Pancreas (tissue), 10 donors: ENCODE measurements around the gene FRYL. TPM values are rescaled to one million over a fixed set of nuclear protein-coding genes. Genes with fewer than 3 reads are reported as not detected.

Experiments
- ATAC-seq, 4 donors: fragments of 200-7000 bp; cut with Tn5 transposase; one replicate each; pipeline versions ENCODE4 v1.8.0 to v1.9.1; 2020; ENCODE audit warnings: mild to moderate bottlenecking in 4 of 4, moderate library complexity in 4 of 4
- DNase-seq, 6 donors: peaks; one replicate each; pipeline ENCODE4 v3.0.0-alpha.2; 2020
- FAIRE-seq: peaks from 2 replicates; lab custom pipeline; 2012; peaks lifted over from hg19 to GRCh38; lab: Jason Lieb, UNC
- H3K27ac ChIP-seq, 4 donors: fragments of 200-600 bp; sonication (generic); 1 replicate in 3 of 4; 2 replicates in 1 of 4; pipeline versions ENCODE4 v1.5.0 to v1.8.0; 2020
- H3K27me3 ChIP-seq, 4 donors: fragments of 200-600 bp; one replicate each; pipeline ENCODE4 v1.8.0; 2021
- H3K36me3 ChIP-seq, 3 donors: fragments of 200-600 bp; sonication (generic) in 1 of 3; one replicate each; pipeline versions ENCODE4 v1.5.0 to v1.8.0; 2020 to 2021
- H3K4me1 ChIP-seq, 3 donors: fragments of 200-600 bp; one replicate each; pipeline ENCODE4 v1.8.0; 2021
- H3K4me3 ChIP-seq, 4 donors: fragments of 200-600 bp; sonication (generic) in 2 of 4; one replicate each; pipeline versions ENCODE4 v1.5.0 to v1.8.0; 2020 to 2021
- H3K9me3 ChIP-seq, 4 donors: fragments of 200-600 bp; one replicate each; pipeline ENCODE4 v1.8.0; 2021
- CTCF ChIP-seq, 4 donors: fragments of 200-600 bp; sonication (generic) in 3 of 4; IDR thresholded peaks; one replicate each; pipeline versions ENCODE4 v1.5.0 to v1.8.0; 2021; ENCODE audit warnings: antibody characterized with exemption in 4 of 4
- WGBS, 2 donors: extraction: QIAGEN DNeasy Blood & Tissue Kit; methylation state at CpG; one replicate each; pipeline ENCODE4 v1.1.7; 2013; 5-methylcytosine and 5-hydroxymethylcytosine counted together
- intact Hi-C, 3 donors: fragments of 100-400 bp; cut with DNase I; formaldehyde crosslinking; loops; one replicate each; pipeline versions ENCODE4 v1.11.1 to v1.14.2; 2022
- polyA plus RNA-seq, 2 donors: library from polyadenylated mRNA; stranded (reverse); fragments of 200-250 nt; gene quantifications; one replicate each; pipeline ENCODE4 v1.2.3, GENCODE V29; 2013
- total RNA-seq, 6 donors: library from RNA; stranded (reverse); fragmentation: NEBNext Ultra II Directional in 4 of 6; extraction: Animal tissue kit (Norgen Biotek cat#: 25700) in 4 of 6; gene quantifications; one replicate each; pipeline versions ENCODE4 v1.2.1 to v1.2.4, GENCODE V29; 2021 to 2023
- donor health status: healthy with polysubstance abuse.
- donor health status: DM: no; HTN: no; CAD: no; lungs with moderate emphysema.
- donor health status: DM: no; HTN: no; CAD: no.
- donor health status: control.
- donor health status: control.
- donor health status: Bipolar disorder and iron deficiency.
- donor health status: DM: yes; HTN: yes; CAD: no.
- donor health status: DM: no; HTN: no; CAD: no.
- donor health status: DM: no; HTN: no; CAD: no.
- donor health status: DM: yes; HTN: yes; CAD: no.

FRYL gene
- total and polyA plus RNA-seq, 8 donors: 9.1 to 38.7 (median 20.7) TPM

- H3K4me3 ChIP-seq: no peak overlapping the region
- no peaks in the 10 kb centered on the region for H3K36me3 ChIP-seq
- ATAC-seq (no peak), DNase-seq (no peak), FAIRE-seq (no peak)
- no peak overlapping the region for H3K27ac ChIP-seq
- peaks cover 0 to 8% (median 7%) of the 10 kb centered on the region in 3 donors for H3K4me1 ChIP-seq
- intact Hi-C loops: no loop called here
- WGBS, 2 donors: 8 to 9% methylated on average over 2 of the region's 2 CpGs
- H3K27me3 ChIP-seq: no peaks in the 10 kb centered on the region
- no peaks in the 10 kb centered on the region for H3K9me3 ChIP-seq
- TF ChIP-seq CTCF (IDR thresholded peaks at IDR 0.05): no peak
These were observed 144.1 kb downstream of the FRYL start for GRCh38 chr4:48635980-48636379.

- H3K9me3 ChIP-seq: no peaks in the 10 kb centered on the region
- TF ChIP-seq CTCF (IDR thresholded peaks at IDR 0.05): no peak
- ATAC-seq (peak in 3 of 4 donors; percentile 45 to 47 (median 46)), FAIRE-seq (no peak), DNase-seq (no peak)
- H3K4me1 ChIP-seq: peaks cover 0 to 8% (median 7%) of the 10 kb centered on the region in 3 donors
- no peaks in the 10 kb centered on the region for H3K27me3 ChIP-seq
- intact Hi-C loops: no loop called here
- no peak overlapping the region for H3K4me3 ChIP-seq
- 86 to 90% methylated on average over 3 of the region's 3 CpGs for WGBS, 2 donors
- no peak overlapping the region for H3K27ac ChIP-seq
- no peaks in the 10 kb centered on the region for H3K36me3 ChIP-seq
These were observed 144.8 kb downstream of the FRYL start for GRCh38 chr4:48635310-48635709.

GRCh38 chr4:48634688-48635308, 145.3 kb downstream of the FRYL start:
- FAIRE-seq (no peak), DNase-seq (no peak), ATAC-seq (no peak)
- WGBS, 2 donors: 82 to 83% methylated on average over 2 of the region's 2 CpGs
- Histone ChIP-seq H3K4me3 (no peak overlapping the region), H3K36me3 (no peaks in the 10 kb centered on the region), H3K9me3 (no peaks in the 10 kb centered on the region), H3K27ac (no peak overlapping the region), H3K27me3 (no peaks in the 10 kb centered on the region), H3K4me1 (peaks cover 0 to 8% (median 7%) of the 10 kb centered on the region in 3 donors)
- intact Hi-C loops: no loop called here
- no peak for TF ChIP-seq CTCF (IDR thresholded peaks at IDR 0.05)

GRCh38 chr4:48633657-48634056, 146.4 kb downstream of the FRYL start:
- 98 to 100% methylated on average over 1 of the region's 1 CpG for WGBS, 2 donors
- no peaks in the 10 kb centered on the region for H3K27me3 ChIP-seq
- H3K27ac ChIP-seq: no peak overlapping the region
- DNase-seq: no peak
- peak; percentile 20 for FAIRE-seq
- intact Hi-C loops: no loop called here
- H3K9me3 ChIP-seq: no peaks in the 10 kb centered on the region
- ATAC-seq: no peak
- no peak for TF ChIP-seq CTCF (IDR thresholded peaks at IDR 0.05)
- peaks cover 0 to 8% (median 7%) of the 10 kb centered on the region in 3 donors for H3K4me1 ChIP-seq
- no peak overlapping the region for H3K4me3 ChIP-seq
- H3K36me3 ChIP-seq: no peaks in the 10 kb centered on the region

GRCh38 chr4:48629458-48629857, 150.6 kb downstream of the FRYL start:
- Histone ChIP-seq H3K4me1 (no peaks in the 10 kb centered on the region), H3K4me3 (no peak overlapping the region), H3K27ac (no peak overlapping the region), H3K27me3 (no peaks in the 10 kb centered on the region), H3K9me3 (no peaks in the 10 kb centered on the region), H3K36me3 (no peaks in the 10 kb centered on the region)
- WGBS, 2 donors: 93 to 94% methylated on average over 2 of the region's 2 CpGs
- intact Hi-C loops: no loop called here
- FAIRE-seq (no peak), ATAC-seq (no peak), DNase-seq (no peak)
- no peak for TF ChIP-seq CTCF (IDR thresholded peaks at IDR 0.05)
